Measurements from ENCODE around the gene STK32B.

The STK32B gene

GRCh38 chr4:5067908-5068307, 16.6 kb downstream of the STK32B start:
- DNase-seq (ENCODE audit: low read depth, low spot score): no peak

GRCh38 chr4:5069901-5070300, 18.6 kb downstream of the STK32B start:
- DNase-seq (ENCODE audit: low read depth, low spot score): peak; percentile 41

- no peak for DNase-seq (ENCODE audit: low read depth, low spot score)
Measured at GRCh38 chr4:5072948-5073347, 21.7 kb downstream of the STK32B start.

GRCh38 chr4:5078009-5078408, 26.7 kb downstream of the STK32B start:
- DNase-seq (ENCODE audit: low read depth, low spot score): no peak

GRCh38 chr4:5079581-5079980, 28.3 kb downstream of the STK32B start:
- peak; percentile 33 for DNase-seq (ENCODE audit: low read depth, low spot score)

GRCh38 chr4:5081441-5081999, 30.2 kb downstream of the STK32B start:
- DNase-seq (ENCODE audit: low read depth, low spot score): no peak

GRCh38 chr4:5082376-5082775, 31.1 kb downstream of the STK32B start:
- DNase-seq (ENCODE audit: low read depth, low spot score): no peak

GRCh38 chr4:5084911-5085475, 33.7 kb downstream of the STK32B start:
- no peak for DNase-seq (ENCODE audit: low read depth, low spot score)

- no peak for DNase-seq (ENCODE audit: low read depth, low spot score)
Measured at GRCh38 chr4:5086535-5086934, 35.3 kb downstream of the STK32B start.

GRCh38 chr4:5096261-5096660, 45.0 kb downstream of the STK32B start:
- no peak for DNase-seq (ENCODE audit: low read depth, low spot score)

- DNase-seq (ENCODE audit: low read depth, low spot score): no peak
Measured at GRCh38 chr4:5098176-5098575, 46.9 kb downstream of the STK32B start.

GRCh38 chr4:5100336-5100735, 49.1 kb downstream of the STK32B start:
- no peak for DNase-seq (ENCODE audit: low read depth, low spot score)

- DNase-seq (ENCODE audit: low read depth, low spot score): no peak
Measured at GRCh38 chr4:5100986-5101385, 49.7 kb downstream of the STK32B start.

- peak; percentile 30 for DNase-seq (ENCODE audit: low read depth, low spot score)
Measured at GRCh38 chr4:5101571-5101970, 50.3 kb downstream of the STK32B start.

- no peak for DNase-seq (ENCODE audit: low read depth, low spot score)
Measured at GRCh38 chr4:5110901-5111300, 59.6 kb downstream of the STK32B start.

- no peak for DNase-seq (ENCODE audit: low read depth, low spot score)
Measured at GRCh38 chr4:5112333-5113095, 61.2 kb downstream of the STK32B start.

- DNase-seq (ENCODE audit: low read depth, low spot score): no peak
Measured at GRCh38 chr4:5114950-5115349, 63.7 kb downstream of the STK32B start.

- no peak for DNase-seq (ENCODE audit: low read depth, low spot score)
Measured at GRCh38 chr4:5118091-5118786, 67.0 kb downstream of the STK32B start.

- DNase-seq (ENCODE audit: low read depth, low spot score): no peak
Measured at GRCh38 chr4:5118994-5119835, 67.9 kb downstream of the STK32B start.

GRCh38 chr4:5120067-5120466, 68.8 kb downstream of the STK32B start:
- no peak for DNase-seq (ENCODE audit: low read depth, low spot score)

- no peak for DNase-seq (ENCODE audit: low read depth, low spot score)
Measured at GRCh38 chr4:5120468-5120867, 69.2 kb downstream of the STK32B start.

- no peak for DNase-seq (ENCODE audit: low read depth, low spot score)
Measured at GRCh38 chr4:5122114-5122513, 70.8 kb downstream of the STK32B start.
